Testis (tissue), 2 donors: Measurements from ENCODE around the gene RFC3.

Experiments
- POLR2A ChIP-seq: fragments of 450-650 bp; IDR thresholded peaks from one replicate; pipeline ENCODE4 v1.6.1; 2017; ENCODE audit warnings: antibody characterized with exemption, mild to moderate bottlenecking, moderate library complexity
- TF ChIP-seq, protein P1 (sequence below), 3 experiments: fragments of 450-650 bp in 2 of 3; fragments of 200-600 bp in 1 of 3; sonication (generic) in 1 of 3; IDR thresholded peaks; one replicate each; pipeline ENCODE4 v1.5.1; 2016 to 2019; ENCODE audit warnings: antibody characterized with exemption in 3 of 3, mild to moderate bottlenecking in 2 of 3, moderate library complexity in 1 of 3

DNA sequence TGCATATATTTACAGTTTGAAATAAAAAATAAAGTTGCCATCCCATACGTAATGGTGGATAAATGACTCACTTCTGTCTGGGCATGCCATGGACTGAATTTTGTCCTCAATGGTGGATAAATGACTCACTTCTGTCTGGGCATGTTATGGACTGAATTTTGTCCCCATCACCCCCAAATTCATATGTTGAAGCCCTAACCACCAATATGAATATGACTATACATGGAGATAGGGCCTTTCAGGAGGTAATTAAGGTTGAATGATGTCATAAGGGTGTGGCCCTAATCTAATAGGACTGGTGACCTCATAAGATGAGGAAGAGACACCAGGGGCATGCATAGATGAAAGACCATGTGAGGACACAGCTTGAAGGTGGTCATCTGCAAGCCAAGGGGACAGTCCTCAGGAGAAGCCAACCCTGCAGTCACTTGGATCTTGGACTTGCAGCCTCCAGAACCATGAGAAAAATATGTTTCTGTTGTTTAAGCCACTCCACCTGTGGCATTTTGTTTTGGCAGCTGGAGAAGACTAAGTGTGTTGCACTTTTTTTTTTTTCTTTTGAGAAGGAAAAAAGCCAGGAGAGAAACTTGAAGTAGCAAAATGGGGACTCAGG, 41.8 kb downstream of the RFC3 start:
- TF ChIP-seq, protein P1, sequence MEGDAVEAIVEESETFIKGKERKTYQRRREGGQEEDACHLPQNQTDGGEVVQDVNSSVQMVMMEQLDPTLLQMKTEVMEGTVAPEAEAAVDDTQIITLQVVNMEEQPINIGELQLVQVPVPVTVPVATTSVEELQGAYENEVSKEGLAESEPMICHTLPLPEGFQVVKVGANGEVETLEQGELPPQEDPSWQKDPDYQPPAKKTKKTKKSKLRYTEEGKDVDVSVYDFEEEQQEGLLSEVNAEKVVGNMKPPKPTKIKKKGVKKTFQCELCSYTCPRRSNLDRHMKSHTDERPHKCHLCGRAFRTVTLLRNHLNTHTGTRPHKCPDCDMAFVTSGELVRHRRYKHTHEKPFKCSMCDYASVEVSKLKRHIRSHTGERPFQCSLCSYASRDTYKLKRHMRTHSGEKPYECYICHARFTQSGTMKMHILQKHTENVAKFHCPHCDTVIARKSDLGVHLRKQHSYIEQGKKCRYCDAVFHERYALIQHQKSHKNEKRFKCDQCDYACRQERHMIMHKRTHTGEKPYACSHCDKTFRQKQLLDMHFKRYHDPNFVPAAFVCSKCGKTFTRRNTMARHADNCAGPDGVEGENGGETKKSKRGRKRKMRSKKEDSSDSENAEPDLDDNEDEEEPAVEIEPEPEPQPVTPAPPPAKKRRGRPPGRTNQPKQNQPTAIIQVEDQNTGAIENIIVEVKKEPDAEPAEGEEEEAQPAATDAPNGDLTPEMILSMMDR (IDR thresholded peaks at IDR 0.05), result no peak
- no peak for TF ChIP-seq POLR2A
